ENCODE results near the gene CACHD1. TPM values are rescaled to one million over a fixed set of nuclear protein-coding genes. Genes with fewer than 3 reads are reported as not detected.

CACHD1 gene
- total RNA-seq, 2 experiments from 2014 or later = not detected

DNA sequence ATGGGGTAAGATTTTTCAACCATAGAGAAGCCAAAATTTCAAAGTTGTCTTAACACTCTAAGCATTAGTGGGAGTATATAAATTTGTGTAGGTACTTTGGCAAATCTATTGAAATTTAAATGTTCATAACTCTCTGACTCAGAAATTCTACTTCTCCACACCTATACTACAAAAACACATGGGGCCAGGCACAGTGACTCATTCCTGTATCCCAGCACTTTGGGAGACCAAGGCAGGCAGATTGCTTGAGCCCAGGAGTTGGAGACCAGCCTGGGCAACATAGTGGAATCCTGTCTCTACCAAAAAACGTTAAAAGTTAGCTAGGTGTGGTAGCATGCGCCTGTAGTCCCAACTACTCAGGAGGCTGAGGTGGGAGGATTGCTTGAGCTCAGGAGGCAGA is 233.7 kb downstream of the CACHD1 start:
- no peak for DNase-seq (ENCODE audit: low spot score)
- Histone ChIP-seq H3K4me3 (ENCODE audit: low read depth, low read length, poor library complexity, severe bottlenecking) (no peak overlapping the region), H3K27ac (ENCODE audit: low read depth, low read length, poor library complexity, severe bottlenecking) (no peak overlapping the region), H3K36me3 (ENCODE audit: insufficient read depth, low read length) (no peaks in the 10 kb centered on the region), H2AFZ (ENCODE audit: low read length) (no peak overlapping the region), H3K79me2 (ENCODE audit: insufficient read depth, low read depth, low read length) (no peaks in the 10 kb centered on the region), H3K9me2 (ENCODE audit: insufficient read depth, low read length) (no peaks in the 10 kb centered on the region), H3K4me2 (ENCODE audit: low read length) (no peak overlapping the region), H3K4me1 (ENCODE audit: insufficient read depth, low read length, poor library complexity, severe bottlenecking) (no peaks in the 10 kb centered on the region), H4K20me1 (ENCODE audit: insufficient read depth, low read length) (no peaks in the 10 kb centered on the region), H3K9me3 (ENCODE audit: low read length) (no peaks in the 10 kb centered on the region)
- POLR2A ChIA-PET = interaction anchor here (0.6 kb wide), 1 partner anchor 311 kb away, joined by 3 read pairs; no protein-coding TSS in a partner anchor
- intact Hi-C loops (cut with micrococcal nuclease; ENCODE audit: unreplicated experiment) = no loop called here
- TF ChIP-seq, protein P1, sequence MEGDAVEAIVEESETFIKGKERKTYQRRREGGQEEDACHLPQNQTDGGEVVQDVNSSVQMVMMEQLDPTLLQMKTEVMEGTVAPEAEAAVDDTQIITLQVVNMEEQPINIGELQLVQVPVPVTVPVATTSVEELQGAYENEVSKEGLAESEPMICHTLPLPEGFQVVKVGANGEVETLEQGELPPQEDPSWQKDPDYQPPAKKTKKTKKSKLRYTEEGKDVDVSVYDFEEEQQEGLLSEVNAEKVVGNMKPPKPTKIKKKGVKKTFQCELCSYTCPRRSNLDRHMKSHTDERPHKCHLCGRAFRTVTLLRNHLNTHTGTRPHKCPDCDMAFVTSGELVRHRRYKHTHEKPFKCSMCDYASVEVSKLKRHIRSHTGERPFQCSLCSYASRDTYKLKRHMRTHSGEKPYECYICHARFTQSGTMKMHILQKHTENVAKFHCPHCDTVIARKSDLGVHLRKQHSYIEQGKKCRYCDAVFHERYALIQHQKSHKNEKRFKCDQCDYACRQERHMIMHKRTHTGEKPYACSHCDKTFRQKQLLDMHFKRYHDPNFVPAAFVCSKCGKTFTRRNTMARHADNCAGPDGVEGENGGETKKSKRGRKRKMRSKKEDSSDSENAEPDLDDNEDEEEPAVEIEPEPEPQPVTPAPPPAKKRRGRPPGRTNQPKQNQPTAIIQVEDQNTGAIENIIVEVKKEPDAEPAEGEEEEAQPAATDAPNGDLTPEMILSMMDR (conservative IDR thresholded peaks at IDR 0.05; ENCODE audit: low read length) = no peak
- TF ChIP-seq EZH2phosphoT487 (IDR thresholded peaks at IDR 0.05; ENCODE audit: borderline replicate concordance, low read depth, low read length) = no peak
- no TSS peak for BruUV-seq (replicated peaks)
- CTCF ChIA-PET (ENCODE audit: unreplicated experiment) = no interaction called here

DNA sequence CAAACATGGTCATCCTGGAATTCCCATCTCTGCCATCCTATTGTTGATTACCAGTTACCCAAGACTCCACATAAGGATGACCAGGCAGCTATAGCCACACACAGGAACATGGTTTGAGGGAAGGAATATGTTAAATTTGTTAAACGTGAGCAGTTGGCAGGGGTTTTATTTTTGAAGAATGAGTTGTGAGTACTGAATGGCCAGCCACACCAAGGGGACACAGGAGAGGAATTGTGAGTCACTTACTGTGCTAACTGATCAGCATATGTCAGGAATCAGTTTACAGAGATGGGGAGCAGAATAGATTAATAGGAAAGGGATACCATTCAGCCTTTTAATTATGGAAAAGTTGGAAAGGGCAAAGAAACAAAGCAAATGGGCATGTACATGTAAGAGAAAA is 235.7 kb downstream of the CACHD1 start:
- Histone ChIP-seq H4K20me1 (ENCODE audit: insufficient read depth, low read length) (no peaks in the 10 kb centered on the region), H3K36me3 (ENCODE audit: insufficient read depth, low read length) (no peaks in the 10 kb centered on the region), H3K27ac (ENCODE audit: low read depth, low read length, poor library complexity, severe bottlenecking) (no peak overlapping the region), H3K9me3 (ENCODE audit: low read length) (no peaks in the 10 kb centered on the region), H3K4me3 (ENCODE audit: low read depth, low read length, poor library complexity, severe bottlenecking) (no peak overlapping the region), H2AFZ (ENCODE audit: low read length) (no peak overlapping the region), H3K4me2 (ENCODE audit: low read length) (no peak overlapping the region), H3K9me2 (ENCODE audit: insufficient read depth, low read length) (no peaks in the 10 kb centered on the region), H3K79me2 (ENCODE audit: insufficient read depth, low read depth, low read length) (no peaks in the 10 kb centered on the region), H3K4me1 (ENCODE audit: insufficient read depth, low read length, poor library complexity, severe bottlenecking) (no peaks in the 10 kb centered on the region)
- TF ChIP-seq, protein P1 (conservative IDR thresholded peaks at IDR 0.05; ENCODE audit: low read length) = no peak
- TF ChIP-seq EZH2phosphoT487 (IDR thresholded peaks at IDR 0.05; ENCODE audit: borderline replicate concordance, low read depth, low read length) = no peak
- CTCF ChIA-PET (ENCODE audit: unreplicated experiment) = no interaction called here
- POLR2A ChIA-PET = no interaction called here
- no TSS peak for BruUV-seq (replicated peaks)
- intact Hi-C loops (cut with micrococcal nuclease; ENCODE audit: unreplicated experiment) = no loop called here
- DNase-seq (ENCODE audit: low spot score) = no peak

DNA sequence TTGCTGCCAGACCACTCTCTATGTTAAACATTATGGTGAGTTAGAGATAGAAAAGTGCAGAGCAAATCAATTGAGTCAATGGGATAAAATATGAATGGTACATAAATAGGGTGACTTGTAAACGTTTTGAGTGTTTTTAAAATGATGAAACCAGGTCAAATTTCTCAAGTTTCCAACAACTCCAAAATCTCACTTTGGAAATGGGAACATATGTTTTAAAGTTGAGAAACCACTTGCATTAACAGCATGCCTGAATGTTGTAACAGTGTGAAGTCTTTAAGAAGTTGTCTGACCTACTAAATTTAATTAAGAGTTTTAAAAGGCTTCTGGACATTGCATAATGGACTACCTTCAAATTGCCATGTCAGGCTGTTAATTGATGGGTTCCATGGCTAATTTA is 241.3 kb downstream of the CACHD1 start:
- H2AFZ ChIP-seq (ENCODE audit: low read length) = no peak overlapping the region
- no peaks in the 10 kb centered on the region for H3K9me2 ChIP-seq (ENCODE audit: insufficient read depth, low read length)
- H3K4me1 ChIP-seq (ENCODE audit: insufficient read depth, low read length, poor library complexity, severe bottlenecking) = no peaks in the 10 kb centered on the region
- POLR2A ChIA-PET = no interaction called here
- no TSS peak for BruUV-seq (replicated peaks)
- no peaks in the 10 kb centered on the region for H3K9me3 ChIP-seq (ENCODE audit: low read length)
- DNase-seq (ENCODE audit: low spot score) = no peak
- H4K20me1 ChIP-seq (ENCODE audit: insufficient read depth, low read length) = no peaks in the 10 kb centered on the region
- no peaks in the 10 kb centered on the region for H3K79me2 ChIP-seq (ENCODE audit: insufficient read depth, low read depth, low read length)
- intact Hi-C loops (cut with micrococcal nuclease; ENCODE audit: unreplicated experiment) = no loop called here
- no peak overlapping the region for H3K4me3 ChIP-seq (ENCODE audit: low read depth, low read length, poor library complexity, severe bottlenecking)
- TF ChIP-seq, protein P1 (conservative IDR thresholded peaks at IDR 0.05; ENCODE audit: low read length) = no peak
- no peak for TF ChIP-seq EZH2phosphoT487 (IDR thresholded peaks at IDR 0.05; ENCODE audit: borderline replicate concordance, low read depth, low read length)
- CTCF ChIA-PET (ENCODE audit: unreplicated experiment) = no interaction called here
- no peak overlapping the region for H3K4me2 ChIP-seq (ENCODE audit: low read length)
- no peaks in the 10 kb centered on the region for H3K36me3 ChIP-seq (ENCODE audit: insufficient read depth, low read length)
- no peak overlapping the region for H3K27ac ChIP-seq (ENCODE audit: low read depth, low read length, poor library complexity, severe bottlenecking)
